ENCODE measurements around the gene WNT3A. TPM values are rescaled to one million over a fixed set of nuclear protein-coding genes. Genes with fewer than 3 reads are reported as not detected.
"Not testable (repeated sequence)": the region's sequence is repeated elsewhere in the genome, so short reads cannot be mapped to it uniquely, and the experiment has no call there.

Gene WNT3A
- polyA plus RNA-seq, 1 donor: not detected

DNA sequence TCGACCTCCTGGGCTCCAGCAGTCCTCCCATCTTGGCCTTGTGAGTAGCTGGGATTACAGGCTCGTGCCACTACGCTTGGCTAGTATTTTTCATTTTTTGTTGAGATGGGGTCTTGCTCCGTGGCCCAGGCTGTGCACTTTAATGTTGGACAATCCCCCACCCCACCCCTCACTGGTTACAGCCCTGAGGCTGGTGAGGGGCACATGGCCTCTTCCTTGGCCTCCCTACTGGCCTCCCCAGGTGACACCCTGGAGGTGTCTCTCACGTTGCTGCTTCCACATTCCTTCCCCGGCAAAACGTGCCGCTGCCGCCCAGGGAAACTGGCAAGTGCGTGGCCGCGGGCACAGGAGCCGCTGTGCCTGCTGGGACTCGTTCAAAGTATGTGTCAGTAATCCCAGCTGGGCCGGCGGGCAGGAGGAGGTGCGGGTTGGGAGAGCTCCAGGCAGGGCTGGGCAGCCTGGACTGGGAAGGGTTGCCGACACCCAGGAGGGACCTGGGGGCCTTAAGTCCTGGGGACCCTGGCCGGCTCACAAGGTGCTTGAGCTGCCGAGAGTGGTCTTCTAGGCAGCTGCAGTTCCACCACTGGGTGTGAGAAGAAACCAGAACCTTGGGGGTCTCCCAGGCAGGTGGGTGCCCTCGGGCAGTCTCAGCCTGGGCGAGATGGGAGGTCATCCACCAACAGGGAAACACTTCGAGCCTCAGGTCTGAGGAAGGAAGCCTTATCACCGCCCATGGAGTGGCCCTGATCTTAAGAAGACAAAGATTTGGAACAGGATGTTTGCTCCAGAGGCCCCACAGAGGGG lies 6.5 kb downstream of the WNT3A start:
- DNase-seq: no peak

GRCh38 chr1:228013935-228014930 lies 7.4 kb downstream of the WNT3A start:
- no peak for DNase-seq

GRCh38 chr1:228015276-228016180 lies 8.7 kb downstream of the WNT3A start:
- no peak for DNase-seq

DNA sequence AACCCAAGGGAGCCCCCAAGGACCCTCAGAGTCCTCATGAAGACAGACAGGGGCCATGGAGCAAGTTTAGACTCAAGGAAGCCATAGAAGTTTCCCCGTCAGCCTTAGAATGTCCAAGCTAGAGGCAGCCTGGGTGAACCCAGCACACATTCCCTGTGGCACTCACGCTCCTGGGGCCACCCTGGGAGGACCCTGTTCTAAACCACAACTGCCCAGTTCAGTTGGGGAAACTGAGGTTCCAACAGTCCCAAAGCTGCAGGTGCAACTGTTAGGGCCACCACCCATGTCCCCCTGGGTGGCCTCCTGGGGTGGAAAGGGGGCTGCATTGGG lies 9.3 kb downstream of the WNT3A start:
- no peak for DNase-seq

DNA sequence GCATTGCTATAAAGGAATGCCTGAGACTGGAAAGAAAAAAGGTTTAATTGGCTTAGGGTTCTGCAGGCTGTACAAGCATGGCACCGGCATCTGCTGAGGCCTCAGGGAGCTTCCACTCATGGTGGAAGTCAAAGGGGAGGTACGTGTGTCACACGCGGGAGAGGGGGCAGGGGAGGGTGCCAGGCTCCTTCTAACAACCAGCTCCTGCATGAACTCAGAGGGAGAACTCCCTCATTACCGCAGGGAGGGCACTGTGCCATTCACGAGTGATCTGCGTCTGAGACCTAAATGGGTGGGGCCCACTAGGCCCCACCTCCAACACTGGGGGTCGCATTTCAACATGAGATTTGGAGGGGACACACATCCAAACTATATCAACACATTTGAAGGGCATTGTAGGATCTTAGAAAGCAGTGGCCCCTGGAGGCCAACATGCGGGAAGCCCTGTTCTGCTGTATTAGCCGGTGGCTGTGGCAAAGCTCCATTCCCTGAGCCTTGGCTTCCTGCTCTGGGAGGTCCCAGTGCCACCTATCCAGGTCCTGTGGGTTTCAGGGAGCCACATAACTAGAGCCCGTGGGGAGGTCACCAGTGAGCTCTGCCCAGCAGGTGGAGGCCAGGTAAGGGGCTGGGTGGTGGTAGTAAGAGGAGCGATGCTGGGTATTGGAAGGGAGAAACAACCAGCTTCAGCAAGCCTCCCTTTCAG lies 10.0 kb downstream of the WNT3A start:
- DNase-seq: no peak

- DNase-seq: no peak
Observed at GRCh38 chr1:228017356-228018124, 10.7 kb downstream of the WNT3A start.

DNA sequence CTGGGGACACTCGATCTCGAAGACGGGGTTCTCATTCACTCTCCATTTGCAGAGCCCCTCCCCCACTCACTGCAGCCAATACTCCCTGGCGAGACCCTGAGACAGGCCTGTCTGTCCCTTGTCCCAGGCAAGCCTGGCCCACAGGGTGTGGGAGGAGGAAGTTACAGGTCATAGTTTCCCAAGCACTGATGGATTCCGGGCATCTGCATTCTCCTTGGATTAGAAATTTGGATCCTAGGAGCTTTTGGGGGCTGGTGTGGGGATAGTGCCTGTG lies 11.3 kb downstream of the WNT3A start:
- no peak for DNase-seq

- DNase-seq: no peak
Observed at GRCh38 chr1:228018961-228019721, 12.3 kb downstream of the WNT3A start.

DNA sequence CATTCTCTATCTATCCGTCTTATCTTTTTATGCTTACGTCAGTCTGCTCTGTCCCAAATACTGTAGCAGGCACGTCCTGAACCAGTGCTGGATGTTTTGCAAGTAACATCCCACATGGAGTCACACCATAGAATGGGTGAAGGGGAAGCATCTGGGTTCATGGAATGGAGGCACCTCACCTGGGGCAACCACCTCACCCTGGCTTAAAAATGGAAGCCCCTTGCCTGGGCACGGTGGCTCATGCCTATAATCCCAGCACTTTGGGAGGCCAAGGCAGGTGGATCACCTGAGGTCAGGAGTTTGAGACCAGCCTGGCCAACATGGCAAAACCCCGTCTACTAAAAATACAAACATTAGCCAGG lies 12.9 kb downstream of the WNT3A start:
- not testable (repeated sequence) for DNase-seq

GRCh38 chr1:228020686-228021354 lies 14.0 kb downstream of the WNT3A start:
- DNase-seq: no peak

DNA sequence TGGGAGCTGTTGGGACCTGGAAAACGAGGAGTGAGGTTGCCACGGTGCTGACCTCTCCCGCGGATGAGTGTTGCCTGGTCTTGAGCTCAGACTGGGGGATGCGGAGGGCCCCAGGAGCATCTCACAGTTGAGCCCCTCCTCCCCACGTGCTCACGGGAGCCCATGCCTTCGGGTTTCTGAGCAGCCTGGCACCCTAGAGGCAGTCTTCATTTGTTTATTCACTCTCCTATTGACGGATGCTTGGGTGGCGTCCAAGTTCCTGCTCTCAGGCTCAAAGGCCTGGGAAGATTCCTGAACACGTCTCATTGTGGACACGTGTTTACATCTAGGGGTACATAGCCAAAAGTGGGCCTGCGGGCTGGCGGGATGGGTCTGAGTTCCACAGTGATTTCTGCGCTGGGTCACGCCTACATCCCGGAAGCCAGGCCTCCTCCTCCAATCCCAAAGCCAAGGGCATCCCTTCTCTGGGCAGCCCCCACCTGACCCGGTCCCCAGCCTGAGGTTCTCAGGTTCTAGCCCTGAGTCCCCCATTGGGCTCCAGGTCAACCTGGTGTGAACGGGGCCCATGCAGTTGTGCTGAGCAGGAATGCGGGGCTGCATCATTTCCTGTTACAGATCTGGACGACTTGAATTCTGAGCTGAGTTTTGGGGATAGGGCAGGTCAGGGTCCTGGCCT lies 14.7 kb downstream of the WNT3A start:
- DNase-seq: no peak

DNA sequence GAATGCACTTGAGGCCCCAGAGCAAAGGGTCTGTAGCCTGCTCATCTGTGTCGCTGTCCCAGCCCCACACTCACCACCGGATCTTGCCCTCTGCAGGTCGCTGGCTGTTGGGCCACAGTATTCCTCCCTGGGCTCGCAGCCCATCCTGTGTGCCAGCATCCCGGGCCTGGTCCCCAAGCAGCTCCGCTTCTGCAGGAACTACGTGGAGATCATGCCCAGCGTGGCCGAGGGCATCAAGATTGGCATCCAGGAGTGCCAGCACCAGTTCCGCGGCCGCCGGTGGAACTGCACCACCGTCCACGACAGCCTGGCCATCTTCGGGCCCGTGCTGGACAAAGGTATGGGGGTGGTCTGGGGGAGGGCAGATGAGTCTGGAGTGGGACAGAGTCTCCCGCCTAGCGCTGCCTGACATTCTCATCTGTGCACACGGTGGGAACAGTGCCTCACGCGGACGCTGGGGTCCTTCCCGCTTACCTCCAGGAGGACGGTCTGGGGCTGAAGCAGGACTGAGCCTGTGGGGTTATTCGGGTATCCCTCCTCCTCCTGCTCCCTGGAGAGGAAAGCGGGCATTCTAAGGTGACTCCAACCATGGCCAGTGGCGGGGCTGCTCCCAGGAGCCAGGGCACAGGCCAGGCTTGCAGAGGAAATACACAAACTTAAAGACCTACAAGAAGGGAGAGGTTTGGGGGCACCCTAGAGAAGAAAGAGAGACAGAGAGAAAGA lies 15.9 kb downstream of the WNT3A start:
- no peak for DNase-seq

- DNase-seq: no peak
Observed at GRCh38 chr1:228023294-228023639, 16.5 kb downstream of the WNT3A start.

DNA sequence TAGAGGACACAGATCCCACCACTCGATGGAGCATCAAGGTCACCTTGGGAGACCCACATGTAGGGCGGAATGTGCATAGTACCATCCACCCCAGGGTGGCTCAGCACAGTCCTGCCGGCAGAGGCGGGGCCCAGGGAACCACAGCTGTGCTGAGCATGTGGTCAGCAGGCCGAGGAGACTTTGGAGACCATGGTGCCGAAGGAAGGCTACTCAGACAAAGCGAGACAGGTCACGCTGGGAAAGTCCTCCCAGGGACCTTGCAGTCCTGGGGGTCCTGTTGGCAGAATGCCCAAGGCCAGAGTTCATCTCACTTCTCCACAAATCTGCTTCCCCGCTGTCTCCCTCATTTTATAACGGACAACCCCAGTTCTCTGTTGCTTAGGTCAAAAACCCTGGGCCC lies 22.5 kb downstream of the WNT3A start:
- DNase-seq: no peak

GRCh38 chr1:228030451-228031201 lies 23.8 kb downstream of the WNT3A start:
- no peak for DNase-seq

- DNase-seq: no peak
Observed at GRCh38 chr1:228031276-228031995, 24.6 kb downstream of the WNT3A start.

DNA sequence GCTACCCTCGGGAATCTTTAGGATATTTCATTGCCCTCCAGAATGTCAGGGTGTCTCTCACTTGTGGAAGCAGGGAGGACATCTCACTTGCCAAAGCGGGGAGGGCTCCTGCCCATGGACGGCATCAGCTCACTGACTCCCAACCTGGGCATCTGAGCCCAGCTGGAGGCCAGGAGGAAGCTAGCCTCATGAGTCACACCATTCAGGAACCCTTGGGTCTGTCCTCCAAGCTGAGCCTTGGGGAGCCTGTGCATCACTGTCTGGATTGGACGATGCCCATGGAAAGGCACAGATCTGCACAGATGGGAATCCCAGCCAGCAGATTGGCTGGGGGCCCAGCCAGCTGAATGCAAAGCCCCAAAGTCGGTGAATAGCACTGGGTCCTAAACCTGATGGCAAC lies 25.2 kb downstream of the WNT3A start:
- DNase-seq: no peak

All from hindlimb muscle (tissue), 1 donor.